Peyer's patch (tissue), 4 donors: ENCODE data around the gene ARHGAP26. TPM values are rescaled to one million over a fixed set of nuclear protein-coding genes. Genes with fewer than 3 reads are reported as not detected.

ENCODE experiments used
- DNase-seq, 3 donors: peaks; one replicate each; pipeline ENCODE4 v3.0.0-alpha.2; 2017 to 2019
- H3K27ac ChIP-seq, 4 donors: fragments of 200-600 bp; sonication (generic); one replicate each; pipeline ENCODE4 v1.5.1; 2016 to 2019
- H3K27me3 ChIP-seq, 2 donors: fragments of 200-600 bp; sonication (generic); one replicate each; pipeline ENCODE4 v1.5.1; 2019
- H3K36me3 ChIP-seq, 3 donors: fragments of 200-600 bp; sonication (generic); one replicate each; pipeline ENCODE4 v1.5.1; 2016 to 2019
- H3K4me1 ChIP-seq, 4 donors: fragments of 200-600 bp; sonication (generic); one replicate each; pipeline ENCODE4 v1.5.1; 2016 to 2019
- H3K4me3 ChIP-seq, 4 donors: fragments of 200-600 bp; sonication (generic); 1 replicate in 3 of 4; 2 replicates in 1 of 4; pipeline ENCODE4 v1.5.1; 2016 to 2019; ENCODE audit warnings: mild to moderate bottlenecking in 1 of 4
- H3K9me3 ChIP-seq, 4 donors: fragments of 200-600 bp; sonication (generic); one replicate each; pipeline ENCODE4 v1.5.1; 2016 to 2019; ENCODE audit warnings: mild to moderate bottlenecking in 1 of 4
- POLR2A ChIP-seq, 2 donors: fragments of 450-650 bp; IDR thresholded peaks; one replicate each; pipeline ENCODE4 v1.5.1; 2017; ENCODE audit warnings: antibody characterized with exemption in 2 of 2, mild to moderate bottlenecking in 2 of 2, moderate library complexity in 2 of 2
- total RNA-seq, 4 donors: library from RNA; depleted of rRNA; stranded (reverse); fragments of >200 nt; gene quantifications; one replicate each; pipeline ENCODE4 v1.1.0, GENCODE V29; 2016
- TF ChIP-seq, protein P1 (sequence below), 6 experiments: fragments of 450-650 bp in 4 of 6; fragments of 200-600 bp in 2 of 6; sonication (generic) in 1 of 6; IDR thresholded peaks; one replicate each; pipeline ENCODE4 v1.5.1; 2017 to 2019; ENCODE audit warnings: antibody characterized with exemption in 6 of 6, mild to moderate bottlenecking in 3 of 6, moderate library complexity in 1 of 6

Gene ARHGAP26
- total RNA-seq, 4 donors from 2014 or later, result 60.1 to 180 (median 126) TPM

DNA sequence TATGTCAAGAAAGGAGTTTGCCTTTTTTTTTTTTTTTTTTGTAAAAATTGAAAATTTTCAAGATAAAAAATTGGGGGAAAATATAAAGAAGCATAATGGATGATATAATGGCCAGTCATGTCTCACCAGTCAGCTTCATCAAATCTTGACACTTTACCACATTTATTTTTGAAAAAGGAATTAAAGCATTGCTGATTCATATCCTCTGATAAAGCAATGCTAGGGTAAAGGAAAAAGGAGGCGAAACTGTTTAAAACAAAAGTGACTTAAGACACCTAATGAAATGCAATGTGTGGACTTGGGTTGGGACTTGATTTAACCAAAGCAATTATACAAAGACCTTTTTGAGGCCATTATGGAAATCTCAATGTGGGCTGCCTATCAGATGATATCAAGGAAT, 208.5 kb downstream of the ARHGAP26 start:
- TF ChIP-seq, protein P1, sequence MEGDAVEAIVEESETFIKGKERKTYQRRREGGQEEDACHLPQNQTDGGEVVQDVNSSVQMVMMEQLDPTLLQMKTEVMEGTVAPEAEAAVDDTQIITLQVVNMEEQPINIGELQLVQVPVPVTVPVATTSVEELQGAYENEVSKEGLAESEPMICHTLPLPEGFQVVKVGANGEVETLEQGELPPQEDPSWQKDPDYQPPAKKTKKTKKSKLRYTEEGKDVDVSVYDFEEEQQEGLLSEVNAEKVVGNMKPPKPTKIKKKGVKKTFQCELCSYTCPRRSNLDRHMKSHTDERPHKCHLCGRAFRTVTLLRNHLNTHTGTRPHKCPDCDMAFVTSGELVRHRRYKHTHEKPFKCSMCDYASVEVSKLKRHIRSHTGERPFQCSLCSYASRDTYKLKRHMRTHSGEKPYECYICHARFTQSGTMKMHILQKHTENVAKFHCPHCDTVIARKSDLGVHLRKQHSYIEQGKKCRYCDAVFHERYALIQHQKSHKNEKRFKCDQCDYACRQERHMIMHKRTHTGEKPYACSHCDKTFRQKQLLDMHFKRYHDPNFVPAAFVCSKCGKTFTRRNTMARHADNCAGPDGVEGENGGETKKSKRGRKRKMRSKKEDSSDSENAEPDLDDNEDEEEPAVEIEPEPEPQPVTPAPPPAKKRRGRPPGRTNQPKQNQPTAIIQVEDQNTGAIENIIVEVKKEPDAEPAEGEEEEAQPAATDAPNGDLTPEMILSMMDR (IDR thresholded peaks at IDR 0.05), result no peak
- TF ChIP-seq POLR2A (IDR thresholded peaks at IDR 0.05), result no peak
- no peaks in the 10 kb centered on the region for H3K36me3 ChIP-seq
- no peaks in the 10 kb centered on the region for H3K9me3 ChIP-seq

DNA sequence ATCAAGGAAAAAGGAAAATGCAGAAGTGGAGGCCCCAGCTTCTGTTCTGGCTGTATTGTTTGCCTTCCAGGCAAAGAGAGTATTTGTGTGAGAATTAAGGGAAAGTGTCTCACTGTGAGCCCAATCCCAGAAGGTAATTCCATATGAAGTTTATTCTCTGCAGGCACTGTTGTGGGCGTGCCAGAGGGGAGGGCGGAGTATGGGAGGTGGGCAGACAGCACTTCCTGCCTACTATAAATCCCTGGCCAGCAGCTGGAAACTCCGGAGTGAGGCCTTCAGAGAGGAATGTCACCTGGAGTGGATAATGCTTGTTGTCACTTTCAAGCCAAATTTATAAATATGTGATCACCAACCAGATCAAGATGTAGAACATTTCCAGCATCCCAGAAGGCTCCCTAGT, 209.5 kb downstream of the ARHGAP26 start:
- Histone ChIP-seq H3K4me3 (no peak overlapping the region), H3K27ac (no peak overlapping the region), H3K9me3 (no peaks in the 10 kb centered on the region), H3K4me1 (peaks cover 0 to 26% (median 10%) of the 10 kb centered on the region in 4 donors), H3K36me3 (no peaks in the 10 kb centered on the region), H3K27me3 (no peaks in the 10 kb centered on the region)
- no peak for DNase-seq
- no peak for TF ChIP-seq POLR2A (IDR thresholded peaks at IDR 0.05)
- TF ChIP-seq, protein P1 (IDR thresholded peaks at IDR 0.05), result no peak

More for the DNA sequence above, 208.5 kb downstream of the ARHGAP26 start:
- Histone ChIP-seq H3K27ac (no peak overlapping the region), H3K27me3 (no peaks in the 10 kb centered on the region), H3K4me3 (no peak overlapping the region), H3K4me1 (peaks cover 0 to 26% (median 9%) of the 10 kb centered on the region in 4 donors)
- no peak for DNase-seq

DNA sequence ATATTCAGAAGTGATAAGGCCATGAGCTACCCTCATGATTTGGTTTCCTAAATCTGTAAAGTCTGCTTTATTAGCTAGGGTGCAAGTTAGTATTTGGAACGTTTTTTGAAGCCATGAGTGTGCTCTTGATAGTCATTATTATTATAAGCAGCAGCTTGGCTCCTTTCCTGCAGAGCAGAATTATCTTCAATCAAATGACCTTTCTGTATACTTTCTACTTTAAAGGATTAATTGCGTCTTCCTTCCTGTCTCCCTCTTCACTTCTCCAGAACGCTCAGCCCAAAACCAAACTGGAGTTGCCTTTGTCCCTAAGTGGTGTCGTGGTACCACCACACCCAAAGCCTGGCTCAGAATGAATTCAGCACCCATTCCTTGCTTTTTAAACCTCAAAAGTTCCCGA, 211.3 kb downstream of the ARHGAP26 start:
- Histone ChIP-seq H3K4me3 (no peak overlapping the region), H3K36me3 (no peaks in the 10 kb centered on the region), H3K27me3 (no peaks in the 10 kb centered on the region), H3K4me1 (peaks cover 0 to 26% (median 10%) of the 10 kb centered on the region in 4 donors), H3K27ac (peak overlapping the region in 3 of 4 donors; percentile 18 to 63 (median 56)), H3K9me3 (no peaks in the 10 kb centered on the region)
- no peak for TF ChIP-seq POLR2A (IDR thresholded peaks at IDR 0.05)
- TF ChIP-seq, protein P1 (IDR thresholded peaks at IDR 0.05), result no peak
- DNase-seq, result no peak

DNA sequence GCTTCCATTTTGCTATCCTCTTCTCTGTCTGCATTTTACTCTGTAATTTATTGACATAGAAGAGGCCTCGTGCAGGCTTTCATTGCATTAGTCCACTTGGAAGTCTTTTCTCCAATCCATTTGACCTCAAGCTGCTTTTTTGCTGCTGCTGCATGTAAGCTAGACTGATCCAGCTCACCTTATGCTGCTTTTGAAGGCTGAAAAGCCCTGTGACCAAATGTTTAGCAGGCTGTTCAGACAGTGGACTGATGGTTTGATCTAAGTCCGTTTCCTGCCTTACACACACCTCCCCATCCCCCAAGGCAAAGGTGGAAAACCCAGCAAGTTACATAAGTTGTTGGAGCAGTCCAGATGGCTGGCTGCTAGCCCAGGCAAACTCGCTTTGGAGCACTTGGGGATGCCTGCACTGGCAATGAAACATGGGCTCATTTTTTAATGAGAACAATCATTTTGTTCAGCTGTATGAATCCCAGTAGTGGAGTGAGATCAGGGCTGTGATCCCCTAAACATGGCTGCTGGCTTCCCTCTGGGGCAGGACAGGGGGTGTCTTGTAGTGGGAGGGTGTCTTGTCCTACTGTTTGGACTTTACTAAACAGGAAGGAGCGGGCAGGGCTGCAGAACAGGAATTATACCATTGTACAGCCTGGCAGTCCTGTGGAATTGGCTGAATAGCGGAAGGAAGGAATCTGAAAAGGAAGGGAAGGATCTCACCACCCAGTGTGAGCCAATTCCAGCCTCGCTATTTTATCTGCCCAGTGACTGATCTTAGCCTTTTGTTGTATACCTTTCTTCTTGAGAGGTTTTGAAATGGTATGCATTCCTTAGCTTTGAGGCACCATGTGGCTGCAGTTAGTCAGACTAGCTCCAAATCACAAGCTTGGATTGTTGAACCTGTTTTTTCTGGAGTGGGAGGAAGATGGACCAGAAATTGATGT, 212.0 kb downstream of the ARHGAP26 start:
- Histone ChIP-seq H3K27me3 (no peaks in the 10 kb centered on the region), H3K36me3 (no peaks in the 10 kb centered on the region), H3K27ac (peak overlapping the region in 3 of 4 donors; percentile 18 to 63 (median 56)), H3K4me1 (peaks cover 0 to 26% (median 10%) of the 10 kb centered on the region in 4 donors), H3K4me3 (no peak overlapping the region), H3K9me3 (no peaks in the 10 kb centered on the region)
- TF ChIP-seq POLR2A (IDR thresholded peaks at IDR 0.05), result no peak
- peak in 2 of 3 donors; percentile 69 to 89 for DNase-seq

DNA sequence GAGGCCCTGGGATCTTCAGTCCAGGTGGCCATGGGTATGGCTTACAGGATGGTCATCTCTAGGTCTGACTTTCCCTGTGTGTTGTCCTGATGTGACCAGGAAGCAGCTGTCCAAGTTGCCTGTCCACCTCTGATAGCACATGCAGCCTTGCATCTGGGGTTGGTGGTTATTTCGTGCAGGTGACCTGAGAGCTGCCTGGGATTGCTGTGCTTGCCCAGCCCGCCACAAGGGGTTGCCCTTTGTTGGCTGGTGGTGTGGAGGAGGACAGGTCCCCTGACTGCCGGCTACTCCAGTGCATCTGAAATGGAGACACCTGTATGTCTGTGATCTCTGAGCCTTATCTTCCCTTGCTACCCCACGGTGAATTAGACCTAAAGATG, 212.6 kb downstream of the ARHGAP26 start:
- Histone ChIP-seq H3K27me3 (no peaks in the 10 kb centered on the region), H3K4me3 (no peak overlapping the region), H3K9me3 (no peaks in the 10 kb centered on the region), H3K36me3 (no peaks in the 10 kb centered on the region), H3K27ac (peak overlapping the region in 3 of 4 donors; percentile 7 to 63 (median 56)), H3K4me1 (peaks cover 0 to 26% (median 10%) of the 10 kb centered on the region in 4 donors)
- TF ChIP-seq POLR2A (IDR thresholded peaks at IDR 0.05), result no peak
- TF ChIP-seq, protein P1 (IDR thresholded peaks at IDR 0.05), result peak in 1 of 6 experiments; percentile 9
- DNase-seq, result no peak

DNA sequence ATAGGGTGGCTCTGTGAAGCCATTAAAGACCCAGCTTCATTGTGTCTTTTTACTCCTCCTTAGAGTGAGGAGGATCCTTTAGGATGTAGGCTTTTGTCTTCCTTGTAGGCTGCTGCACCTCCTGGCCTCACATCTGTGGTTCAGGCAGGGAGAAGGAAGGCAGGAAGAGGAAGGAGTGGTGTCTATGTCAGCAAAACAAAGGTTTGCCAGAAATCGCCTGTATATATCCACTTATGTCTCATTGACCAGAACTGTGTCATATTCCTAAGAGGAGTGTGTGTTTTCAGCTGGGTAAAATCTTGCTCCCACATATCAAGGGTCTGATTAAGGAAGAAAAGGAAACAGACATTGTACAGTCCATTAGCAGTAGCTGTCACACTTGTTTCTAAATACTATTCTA, 213.8 kb downstream of the ARHGAP26 start:
- H3K27me3 ChIP-seq, result no peaks in the 10 kb centered on the region
- peaks cover 0 to 26% (median 10%) of the 10 kb centered on the region in 4 donors for H3K4me1 ChIP-seq
- no peak overlapping the region for H3K27ac ChIP-seq
- TF ChIP-seq, protein P1 (IDR thresholded peaks at IDR 0.05), result no peak
- no peak for TF ChIP-seq POLR2A (IDR thresholded peaks at IDR 0.05)
- no peaks in the 10 kb centered on the region for H3K9me3 ChIP-seq
- no peak for DNase-seq
- no peaks in the 10 kb centered on the region for H3K36me3 ChIP-seq
- H3K4me3 ChIP-seq, result no peak overlapping the region
